ENCODE measurements around the gene MAST4.

DNA sequence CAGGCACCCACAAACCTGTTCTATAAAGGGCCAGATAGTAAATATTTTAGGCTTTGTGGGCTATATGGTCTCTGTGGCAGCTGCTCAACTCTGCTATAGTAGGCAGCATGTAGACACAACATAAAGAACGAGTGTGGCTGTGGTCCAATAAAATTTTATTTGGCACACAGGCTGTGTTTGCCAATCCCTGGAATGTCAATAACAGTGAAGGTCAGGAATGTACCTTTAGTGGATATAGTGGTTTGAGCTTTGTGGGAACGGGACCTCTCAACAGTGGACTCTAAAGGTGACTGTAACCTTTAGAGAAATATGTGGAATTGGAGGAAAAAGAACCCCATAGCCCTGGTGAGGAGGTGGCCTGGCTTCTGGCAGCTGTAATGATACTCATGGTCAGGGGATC, 145.2 kb downstream of the MAST4 start:
- no peak for TF ChIP-seq CREB1 (IDR thresholded peaks at IDR 0.05)
- no peak for TF ChIP-seq CREB1 (CRISPR knock-in tag; IDR thresholded peaks at IDR 0.05)
- TF ChIP-seq KMT2A (CRISPR knock-in tag; IDR thresholded peaks at IDR 0.05), result no peak
- no peak for TF ChIP-seq SIN3A (IDR thresholded peaks at IDR 0.05; ENCODE audit: borderline replicate concordance, low read depth, low read length)
- TF ChIP-seq, protein P1, sequence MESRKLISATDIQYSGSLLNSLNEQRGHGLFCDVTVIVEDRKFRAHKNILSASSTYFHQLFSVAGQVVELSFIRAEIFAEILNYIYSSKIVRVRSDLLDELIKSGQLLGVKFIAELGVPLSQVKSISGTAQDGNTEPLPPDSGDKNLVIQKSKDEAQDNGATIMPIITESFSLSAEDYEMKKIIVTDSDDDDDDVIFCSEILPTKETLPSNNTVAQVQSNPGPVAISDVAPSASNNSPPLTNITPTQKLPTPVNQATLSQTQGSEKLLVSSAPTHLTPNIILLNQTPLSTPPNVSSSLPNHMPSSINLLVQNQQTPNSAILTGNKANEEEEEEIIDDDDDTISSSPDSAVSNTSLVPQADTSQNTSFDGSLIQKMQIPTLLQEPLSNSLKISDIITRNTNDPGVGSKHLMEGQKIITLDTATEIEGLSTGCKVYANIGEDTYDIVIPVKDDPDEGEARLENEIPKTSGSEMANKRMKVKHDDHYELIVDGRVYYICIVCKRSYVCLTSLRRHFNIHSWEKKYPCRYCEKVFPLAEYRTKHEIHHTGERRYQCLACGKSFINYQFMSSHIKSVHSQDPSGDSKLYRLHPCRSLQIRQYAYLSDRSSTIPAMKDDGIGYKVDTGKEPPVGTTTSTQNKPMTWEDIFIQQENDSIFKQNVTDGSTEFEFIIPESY (CRISPR knock-in tag; IDR thresholded peaks at IDR 0.05), result no peak
- no peak for TF ChIP-seq POLR2AphosphoS5 (IDR thresholded peaks at IDR 0.05; ENCODE audit: low read depth, low read length)
- no peak for TF ChIP-seq EZH2 (conservative IDR thresholded peaks at IDR 0.05; ENCODE audit: low read depth, low read length)
- TF ChIP-seq ONECUT2 (CRISPR knock-in tag; IDR thresholded peaks at IDR 0.05), result no peak

Data from HepG2 (cell line).